Activated naive CD8-positive, alpha-beta T cell (primary cell): ENCODE measurements around the gene AGPAT3.
"Not testable (repeated sequence)": the region's sequence is repeated elsewhere in the genome, so short reads cannot be mapped to it uniquely, and the experiment has no call there.

Source experiments
- H3K27ac Mint-ChIP-seq: one replicate; pipeline ENCODE4 v1.8.0; 2021; ENCODE audit warnings: mixed read lengths
- H3K27me3 Mint-ChIP-seq: one replicate; pipeline ENCODE4 v1.8.0; 2021; ENCODE audit warnings: mixed read lengths
- H3K36me3 Mint-ChIP-seq: one replicate; pipeline ENCODE4 v1.8.0; 2021; ENCODE audit warnings: mixed read lengths
- H3K4me1 Mint-ChIP-seq: one replicate; pipeline ENCODE4 v1.8.0; 2021; ENCODE audit warnings: low read depth, mixed read lengths
- H3K4me3 Mint-ChIP-seq: one replicate; pipeline ENCODE4 v1.8.0; 2021; ENCODE audit warnings: mild to moderate bottlenecking, mixed read lengths
- H3K9me3 Mint-ChIP-seq: one replicate; pipeline ENCODE4 v1.8.0; 2021; ENCODE audit warnings: low read depth, mixed read lengths

AGPAT3 gene

DNA sequence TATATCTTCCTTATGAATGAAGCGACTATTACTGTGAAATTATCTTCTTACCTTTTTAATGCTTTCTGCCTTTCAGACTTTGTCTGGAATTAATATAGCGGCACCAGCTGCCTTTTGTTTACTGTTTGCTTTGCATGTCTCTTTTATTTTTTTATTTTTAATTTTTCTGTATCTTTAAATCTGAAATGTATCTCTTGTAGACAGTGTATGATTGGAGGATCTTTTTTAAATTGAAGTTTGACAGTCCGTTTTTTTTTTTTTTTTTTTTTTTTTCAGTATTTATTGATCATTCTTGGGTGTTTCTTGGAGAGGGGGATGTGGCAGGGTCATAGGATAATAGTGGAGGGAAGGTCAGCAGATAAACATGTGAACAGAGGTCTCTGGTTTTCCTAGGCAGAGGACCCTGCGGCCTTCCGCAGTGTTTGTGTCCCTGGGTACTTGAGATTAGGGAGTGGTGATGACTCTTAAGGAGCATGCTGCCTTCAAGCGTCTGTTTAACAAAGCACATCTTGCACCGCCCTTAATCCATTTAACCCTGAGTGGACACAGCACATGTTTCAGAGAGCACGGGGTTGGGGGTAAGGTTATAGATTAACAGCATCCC is 31.8 kb downstream of the AGPAT3 start:
- not testable (repeated sequence) for H3K36me3 Mint-ChIP-seq, H3K27me3 Mint-ChIP-seq, H3K27ac Mint-ChIP-seq, H3K4me3 Mint-ChIP-seq, H3K9me3 Mint-ChIP-seq
- peaks cover 40% of the 10 kb centered on the region for H3K4me1 Mint-ChIP-seq

DNA sequence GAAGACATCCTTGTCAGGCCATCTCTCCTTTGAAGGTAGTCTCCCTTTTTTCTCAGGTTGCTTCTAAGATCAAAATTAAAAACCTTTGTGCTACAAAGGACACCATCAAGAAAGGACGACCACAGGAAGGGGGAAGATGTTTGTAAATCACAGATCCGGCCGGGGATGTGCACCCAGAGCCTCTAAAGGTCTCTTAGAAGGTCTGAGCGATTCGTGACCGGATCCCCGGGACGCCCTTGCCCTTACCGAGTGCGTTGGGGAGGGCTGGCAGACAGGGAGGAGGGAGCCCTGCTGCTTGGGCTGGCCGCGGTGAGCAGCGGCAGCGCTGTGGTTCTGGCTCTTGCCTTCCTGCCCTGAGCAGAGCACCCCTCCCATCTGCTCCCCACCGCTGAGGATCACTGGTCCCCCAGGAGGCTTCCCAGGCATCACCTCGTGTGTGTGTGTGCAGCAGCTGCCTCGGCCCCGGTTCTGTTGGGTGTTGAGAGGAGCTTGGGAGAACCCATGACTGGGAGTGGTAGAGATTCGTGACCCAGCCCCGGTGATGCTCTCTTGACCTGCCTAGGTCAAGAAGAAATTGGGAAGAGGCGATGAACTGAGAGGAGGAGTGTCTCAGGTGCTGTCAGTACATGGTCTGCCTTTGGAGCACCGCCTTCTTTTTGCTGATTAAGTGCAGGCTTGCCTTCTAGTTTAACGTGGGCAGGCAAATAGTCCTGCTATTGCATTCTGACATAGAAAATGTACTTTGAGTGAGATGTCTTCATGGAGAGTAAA is 34.5 kb downstream of the AGPAT3 start:
- no peaks in the 10 kb centered on the region for H3K27me3 Mint-ChIP-seq
- H3K36me3 Mint-ChIP-seq, result peaks cover 4% of the 10 kb centered on the region
- no peaks in the 10 kb centered on the region for H3K9me3 Mint-ChIP-seq
- H3K4me3 Mint-ChIP-seq, result no peak overlapping the region
- H3K27ac Mint-ChIP-seq, result no peak overlapping the region
- peaks cover 20% of the 10 kb centered on the region for H3K4me1 Mint-ChIP-seq

DNA sequence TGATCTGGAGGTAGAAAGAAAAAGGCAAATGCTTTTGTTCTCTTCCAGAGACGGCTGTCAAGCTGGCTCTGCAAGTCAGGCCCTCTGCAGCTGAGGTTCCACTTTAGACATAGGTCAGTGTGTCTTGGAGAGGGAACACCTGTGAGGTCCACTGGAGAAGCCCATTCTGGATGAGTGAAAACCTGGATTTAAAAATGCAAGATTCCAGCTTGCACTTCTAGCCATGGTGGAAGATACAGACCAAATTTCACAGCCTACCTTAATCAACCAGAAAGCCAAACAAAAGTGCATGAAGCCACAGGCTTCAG is 35.0 kb downstream of the AGPAT3 start:
- Mint-ChIP-seq H3K4me1 (peaks cover 17% of the 10 kb centered on the region), H3K27ac (no peak overlapping the region)

DNA sequence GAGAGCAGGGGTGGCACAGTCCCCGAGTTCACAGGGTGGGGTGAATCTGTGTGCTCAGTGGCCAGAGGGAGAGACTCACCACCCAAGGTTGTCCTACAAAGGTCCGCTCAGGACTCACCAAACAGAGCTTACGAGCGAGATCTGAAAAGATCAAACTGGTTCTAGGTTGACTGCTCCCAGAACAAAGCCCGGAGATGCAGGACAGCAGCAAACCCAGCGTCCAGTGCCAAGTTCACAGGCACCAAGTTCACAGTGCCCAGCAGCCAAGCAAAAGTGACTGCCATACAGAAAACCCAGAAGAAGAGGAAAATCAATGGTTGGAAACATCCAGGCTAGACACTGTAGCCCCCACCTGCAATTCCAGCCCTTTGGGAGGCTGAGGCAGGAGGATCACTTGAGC is 35.7 kb downstream of the AGPAT3 start:
- Mint-ChIP-seq H3K36me3 (peaks cover 7% of the 10 kb centered on the region), H3K9me3 (no peaks in the 10 kb centered on the region), H3K27ac (no peak overlapping the region), H3K4me1 (peaks cover 17% of the 10 kb centered on the region), H3K27me3 (no peaks in the 10 kb centered on the region), H3K4me3 (no peak overlapping the region)

More for the DNA sequence above, 35.0 kb downstream of the AGPAT3 start:
- peaks cover 6% of the 10 kb centered on the region for H3K36me3 Mint-ChIP-seq
- H3K9me3 Mint-ChIP-seq, result no peaks in the 10 kb centered on the region
- H3K4me3 Mint-ChIP-seq, result no peak overlapping the region
- H3K27me3 Mint-ChIP-seq, result no peaks in the 10 kb centered on the region

DNA sequence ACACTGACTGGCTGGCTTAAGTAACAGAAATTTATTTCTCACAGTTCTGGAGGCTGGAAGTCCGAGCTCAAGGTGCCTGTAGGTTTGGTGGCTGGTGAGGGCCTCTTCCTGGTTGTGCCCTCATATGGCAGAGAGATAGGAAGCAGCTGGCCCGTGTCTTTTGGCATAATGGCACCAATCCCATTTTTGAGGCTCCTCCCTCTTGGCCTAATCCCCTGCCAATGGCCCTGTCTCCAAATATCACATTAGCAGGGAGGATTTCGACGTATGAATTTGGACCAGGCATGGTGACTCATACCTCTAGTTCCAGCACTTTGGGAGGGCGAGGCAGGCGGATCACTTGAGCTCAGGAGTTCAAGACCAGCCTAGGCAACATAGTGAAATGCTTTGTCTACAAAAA is 37.4 kb downstream of the AGPAT3 start:
- Mint-ChIP-seq H3K4me1 (peaks cover 13% of the 10 kb centered on the region), H3K36me3 (peaks cover 9% of the 10 kb centered on the region), H3K27me3 (no peaks in the 10 kb centered on the region), H3K27ac (peak overlapping the region; percentile 16), H3K9me3 (no peaks in the 10 kb centered on the region), H3K4me3 (no peak overlapping the region)

DNA sequence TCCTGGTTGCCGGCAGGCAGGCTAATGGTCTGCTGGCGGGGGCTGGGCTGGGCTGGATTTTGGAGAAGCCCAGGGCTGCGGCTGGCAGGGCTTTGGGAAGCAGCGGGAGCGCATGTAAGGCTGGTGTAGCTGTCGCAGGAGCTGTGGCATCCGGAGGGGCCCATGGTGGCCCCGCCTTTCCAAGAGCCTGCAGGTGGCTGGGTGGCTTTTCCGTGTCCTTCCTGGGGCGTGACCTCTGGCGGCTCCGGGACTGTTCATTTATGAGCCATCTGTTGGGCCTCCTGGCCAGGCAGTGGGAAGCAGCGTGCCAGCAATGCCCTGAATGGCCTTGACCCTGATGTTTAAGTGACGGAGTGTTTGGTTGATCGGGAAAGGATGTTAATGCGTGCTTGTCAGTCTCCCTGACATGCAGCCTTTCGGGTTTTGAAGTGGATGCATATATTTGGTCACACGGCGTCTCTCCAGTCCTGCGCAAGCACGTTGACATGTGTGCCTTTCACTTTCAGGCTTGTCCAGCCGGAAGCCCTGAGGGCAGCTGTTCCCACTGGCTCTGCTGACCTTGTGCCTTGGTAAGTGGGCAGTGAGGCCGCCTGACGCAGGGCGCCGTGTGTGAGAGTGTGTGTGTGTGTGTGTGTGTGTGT is 38.5 kb downstream of the AGPAT3 start:
- Mint-ChIP-seq H3K36me3 (peaks cover 7% of the 10 kb centered on the region), H3K9me3 (no peaks in the 10 kb centered on the region), H3K4me1 (peaks cover 11% of the 10 kb centered on the region), H3K27me3 (no peaks in the 10 kb centered on the region), H3K4me3 (no peak overlapping the region), H3K27ac (no peak overlapping the region)

DNA sequence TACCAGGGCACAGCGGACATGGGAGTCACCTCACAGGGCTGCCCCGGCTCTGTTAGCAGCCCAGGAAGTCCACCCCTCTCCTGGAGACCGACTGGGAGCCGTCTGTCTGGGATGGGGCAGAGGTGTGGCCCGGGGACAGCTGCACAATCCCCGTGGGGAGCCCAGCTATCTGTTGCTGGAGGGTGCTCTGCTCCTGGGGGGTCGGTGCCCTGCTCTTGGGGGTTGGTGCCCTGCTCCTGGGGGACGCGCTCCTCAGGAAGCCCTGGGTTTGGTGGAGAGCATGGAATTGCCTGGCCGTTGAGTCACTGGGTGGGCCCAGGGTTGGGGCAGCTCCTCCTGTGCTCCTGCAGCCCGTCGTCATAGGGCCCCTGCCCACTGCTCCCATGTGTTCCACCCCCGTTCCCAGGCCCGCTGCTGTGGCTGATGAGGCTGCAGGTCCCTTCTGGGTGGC is 39.3 kb downstream of the AGPAT3 start:
- Mint-ChIP-seq H3K4me1 (peaks cover 11% of the 10 kb centered on the region), H3K27ac (no peak overlapping the region), H3K4me3 (no peak overlapping the region), H3K36me3 (peaks cover 5% of the 10 kb centered on the region), H3K27me3 (no peaks in the 10 kb centered on the region), H3K9me3 (no peaks in the 10 kb centered on the region)

DNA sequence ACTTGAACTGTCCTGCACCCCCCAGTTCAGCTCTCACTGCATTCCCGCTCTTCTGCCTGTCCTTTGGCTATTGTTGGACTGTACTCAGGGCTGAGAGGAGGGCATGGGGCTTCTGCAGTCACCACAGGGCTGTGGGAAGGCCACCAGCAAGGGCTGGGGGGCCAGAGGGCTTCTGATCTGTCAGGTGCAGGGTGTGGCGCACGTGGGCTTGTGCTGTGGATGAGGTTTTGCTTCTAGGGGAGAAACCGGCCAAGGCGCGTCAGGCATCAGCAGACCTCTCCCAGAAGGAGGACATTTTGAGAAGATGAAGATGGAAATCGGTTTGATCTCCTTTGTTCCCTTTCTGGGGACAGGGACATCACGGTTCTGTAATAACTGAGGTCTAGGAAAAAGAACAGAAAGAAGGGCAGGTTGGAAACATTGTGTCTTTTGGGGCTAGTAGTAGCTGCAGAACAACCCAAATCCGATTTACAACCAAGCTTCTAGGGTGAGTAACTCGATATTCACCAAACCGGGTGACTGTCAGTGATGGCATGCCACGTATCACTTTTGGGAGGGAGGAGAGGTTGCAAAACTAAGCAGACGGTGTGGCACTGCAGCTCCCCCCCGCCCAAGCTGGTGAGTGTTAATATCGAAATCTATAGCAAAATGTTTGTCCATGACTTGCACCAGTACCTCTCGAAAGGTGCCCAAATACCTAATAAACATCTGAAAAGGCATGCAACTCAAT is 40.9 kb downstream of the AGPAT3 start:
- H3K36me3 Mint-ChIP-seq, result peaks cover 5% of the 10 kb centered on the region
- no peaks in the 10 kb centered on the region for H3K27me3 Mint-ChIP-seq
- no peak overlapping the region for H3K27ac Mint-ChIP-seq
- H3K4me3 Mint-ChIP-seq, result no peak overlapping the region
- H3K9me3 Mint-ChIP-seq, result no peaks in the 10 kb centered on the region
- peaks cover 20% of the 10 kb centered on the region for H3K4me1 Mint-ChIP-seq

DNA sequence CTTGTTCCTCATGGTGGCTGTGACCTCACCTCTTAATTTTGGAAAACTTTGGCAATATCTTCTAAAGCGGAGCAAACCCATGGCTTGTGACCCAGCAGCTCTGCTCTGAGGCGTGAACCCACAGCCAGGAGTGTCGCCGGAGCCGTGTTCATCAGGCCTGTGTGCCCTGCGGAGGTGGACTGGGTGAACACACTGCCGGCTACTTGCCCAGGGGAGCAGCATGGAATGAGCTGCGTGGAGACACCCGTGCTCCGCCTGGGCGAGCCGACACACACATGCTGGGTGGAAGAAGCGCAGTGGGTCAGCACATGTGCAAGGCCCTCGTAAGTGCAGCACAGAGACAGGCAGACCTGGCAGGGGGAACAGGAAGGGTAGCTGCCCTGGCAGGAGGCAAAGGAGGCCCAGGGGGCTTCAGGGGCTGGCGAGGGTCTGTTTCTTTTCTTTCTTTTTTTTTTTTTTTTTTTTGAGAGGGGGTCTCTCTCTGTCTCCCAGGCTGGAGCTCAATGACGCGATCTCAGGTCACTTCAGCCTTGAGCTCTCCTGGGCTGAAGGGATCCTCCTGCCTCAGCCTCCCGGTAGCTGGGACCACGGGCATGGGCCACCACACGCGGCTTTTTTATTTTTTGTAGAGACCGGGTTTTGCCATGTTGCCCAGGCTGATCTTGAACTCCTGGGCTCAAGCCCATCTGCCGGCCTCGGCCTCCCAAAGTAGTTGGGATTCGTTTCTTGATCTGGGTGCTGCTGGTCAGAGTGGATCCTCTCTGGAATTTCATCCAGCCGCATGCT is 41.8 kb downstream of the AGPAT3 start:
- peaks cover 9% of the 10 kb centered on the region for H3K36me3 Mint-ChIP-seq
- peaks cover 23% of the 10 kb centered on the region for H3K4me1 Mint-ChIP-seq
- H3K27me3 Mint-ChIP-seq, result no peaks in the 10 kb centered on the region
- no peak overlapping the region for H3K4me3 Mint-ChIP-seq
- H3K9me3 Mint-ChIP-seq, result no peaks in the 10 kb centered on the region
- H3K27ac Mint-ChIP-seq, result no peak overlapping the region

DNA sequence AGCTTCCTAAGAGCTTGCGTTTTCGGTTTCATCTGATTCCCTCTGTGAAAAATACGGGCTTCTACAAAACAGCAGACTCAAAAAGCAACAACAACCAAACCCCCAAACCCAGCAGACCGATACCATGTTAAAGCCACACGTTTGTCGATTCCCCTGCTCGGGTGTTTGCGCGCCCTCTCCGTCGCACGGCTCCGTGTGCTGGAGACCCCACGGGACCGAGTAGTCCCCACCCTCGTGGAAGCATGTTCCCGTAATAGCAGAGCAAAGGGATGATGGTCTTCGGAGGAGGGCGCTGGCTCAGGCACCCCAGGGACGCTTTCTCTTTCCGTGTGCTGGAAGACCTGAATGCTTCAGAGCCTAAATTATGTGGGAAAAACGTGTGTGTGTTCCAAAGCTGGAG is 42.7 kb downstream of the AGPAT3 start:
- H3K27ac Mint-ChIP-seq, result no peak overlapping the region
- H3K4me1 Mint-ChIP-seq, result peaks cover 21% of the 10 kb centered on the region
- H3K36me3 Mint-ChIP-seq, result peaks cover 15% of the 10 kb centered on the region
- peaks cover 5% of the 10 kb centered on the region for H3K9me3 Mint-ChIP-seq
- H3K27me3 Mint-ChIP-seq, result no peaks in the 10 kb centered on the region
- H3K4me3 Mint-ChIP-seq, result no peak overlapping the region

DNA sequence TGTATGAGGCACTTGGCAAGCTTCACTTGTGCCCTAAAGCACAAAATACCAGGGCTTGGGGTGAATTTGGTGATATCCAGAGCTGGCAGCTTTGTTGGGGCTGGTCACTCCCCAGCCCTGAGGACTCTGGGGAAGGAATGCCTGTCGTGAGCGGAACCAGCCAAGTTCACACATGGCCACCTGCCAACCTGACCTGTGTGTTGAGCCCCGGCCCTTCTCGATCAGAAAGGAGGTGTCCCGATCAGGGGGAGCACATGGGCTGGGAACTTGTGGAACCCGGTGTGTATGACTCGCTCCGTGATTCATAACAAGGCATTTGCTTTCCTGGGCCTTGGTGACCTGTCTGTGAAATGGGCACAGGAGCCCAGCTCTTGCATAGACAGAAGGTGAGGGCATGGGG is 43.1 kb downstream of the AGPAT3 start:
- H3K4me1 Mint-ChIP-seq, result peaks cover 19% of the 10 kb centered on the region
- H3K4me3 Mint-ChIP-seq, result no peak overlapping the region
- H3K27me3 Mint-ChIP-seq, result no peaks in the 10 kb centered on the region
- H3K27ac Mint-ChIP-seq, result no peak overlapping the region
- peaks cover 5% of the 10 kb centered on the region for H3K9me3 Mint-ChIP-seq
- H3K36me3 Mint-ChIP-seq, result peaks cover 17% of the 10 kb centered on the region

DNA sequence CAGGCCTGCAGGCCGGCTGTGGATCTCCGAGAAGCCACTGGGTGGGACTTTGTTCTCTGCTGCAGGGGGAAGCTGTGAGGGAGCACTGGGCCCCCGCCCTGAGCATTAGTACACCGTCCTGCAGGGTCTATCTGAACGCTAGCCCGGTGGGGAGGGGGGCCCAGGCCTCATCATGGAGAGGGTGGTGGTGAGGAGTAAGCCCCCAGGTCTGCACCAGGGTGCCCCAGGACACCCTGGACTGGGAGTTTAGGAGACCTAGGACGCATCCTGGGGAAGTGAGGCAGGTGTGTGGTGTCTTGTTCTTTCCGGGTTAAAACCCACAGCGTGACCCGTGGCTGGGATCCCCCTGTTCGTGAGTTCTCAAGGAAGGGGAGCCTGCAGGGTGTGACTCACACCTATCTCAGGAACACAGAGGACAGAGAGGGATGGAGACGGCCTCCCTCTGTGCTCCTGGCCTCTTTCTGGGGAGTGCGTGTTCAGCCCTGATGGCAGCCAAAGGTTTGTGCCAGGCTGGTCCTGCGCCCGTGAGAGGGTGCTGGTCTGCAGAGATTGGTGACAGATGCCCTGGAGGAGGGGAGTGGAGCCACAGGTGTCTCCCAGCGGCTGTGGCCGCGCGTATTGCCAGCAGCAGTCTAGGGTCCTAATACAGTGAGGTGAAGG is 44.8 kb downstream of the AGPAT3 start:
- Mint-ChIP-seq H3K4me1 (peaks cover 24% of the 10 kb centered on the region), H3K27ac (peak overlapping the region; percentile 35), H3K27me3 (no peaks in the 10 kb centered on the region), H3K36me3 (peaks cover 17% of the 10 kb centered on the region), H3K9me3 (peaks cover 5% of the 10 kb centered on the region), H3K4me3 (no peak overlapping the region)

DNA sequence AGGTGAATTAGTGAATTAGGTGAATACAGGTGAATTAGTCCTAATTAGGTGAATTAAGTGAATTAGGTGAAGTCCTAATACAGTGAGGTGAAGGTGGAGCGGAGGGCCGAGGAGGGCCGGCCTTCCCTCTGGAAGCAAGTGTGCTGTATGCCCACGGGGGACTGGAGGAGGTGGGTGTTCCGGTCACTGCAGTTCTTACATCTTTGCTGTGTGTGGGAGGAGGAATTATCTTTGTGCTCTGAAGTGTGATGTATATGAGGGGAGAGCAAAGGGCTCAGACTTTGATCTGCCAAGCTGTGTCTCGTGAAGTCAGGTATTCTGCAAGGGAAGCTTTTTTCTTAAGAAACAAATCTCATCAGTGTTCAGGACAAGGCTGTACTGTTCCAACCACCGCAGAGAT is 45.4 kb downstream of the AGPAT3 start:
- no peaks in the 10 kb centered on the region for H3K27me3 Mint-ChIP-seq
- H3K9me3 Mint-ChIP-seq, result peaks cover 5% of the 10 kb centered on the region
- no peak overlapping the region for H3K4me3 Mint-ChIP-seq
- peak overlapping the region; percentile 35 for H3K27ac Mint-ChIP-seq
- H3K4me1 Mint-ChIP-seq, result peaks cover 24% of the 10 kb centered on the region
- peaks cover 17% of the 10 kb centered on the region for H3K36me3 Mint-ChIP-seq
